ENCODE data around the gene PAPPA.

The PAPPA gene

DNA sequence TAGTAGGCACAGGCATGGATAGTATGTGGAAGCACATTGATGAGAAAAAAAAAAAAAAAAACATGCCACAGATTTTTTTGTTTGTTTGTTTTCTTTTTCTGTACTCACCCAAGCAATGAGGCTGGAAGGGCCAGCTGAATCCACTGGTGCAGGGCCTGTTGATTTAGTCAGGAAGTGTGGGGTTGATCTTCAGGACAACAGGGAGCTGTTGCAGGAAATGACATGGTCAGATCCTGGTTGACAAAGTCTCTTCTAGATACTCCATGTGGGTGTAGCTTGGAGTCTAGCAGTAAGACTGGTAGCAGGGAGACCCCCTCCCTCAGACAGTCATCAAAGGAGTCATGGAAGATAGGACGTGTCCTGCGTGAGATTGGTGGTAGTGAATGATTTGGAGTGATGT is 191.8 kb downstream of the PAPPA start:
- DNase-seq: no peak
- TF ChIP-seq, protein P1, sequence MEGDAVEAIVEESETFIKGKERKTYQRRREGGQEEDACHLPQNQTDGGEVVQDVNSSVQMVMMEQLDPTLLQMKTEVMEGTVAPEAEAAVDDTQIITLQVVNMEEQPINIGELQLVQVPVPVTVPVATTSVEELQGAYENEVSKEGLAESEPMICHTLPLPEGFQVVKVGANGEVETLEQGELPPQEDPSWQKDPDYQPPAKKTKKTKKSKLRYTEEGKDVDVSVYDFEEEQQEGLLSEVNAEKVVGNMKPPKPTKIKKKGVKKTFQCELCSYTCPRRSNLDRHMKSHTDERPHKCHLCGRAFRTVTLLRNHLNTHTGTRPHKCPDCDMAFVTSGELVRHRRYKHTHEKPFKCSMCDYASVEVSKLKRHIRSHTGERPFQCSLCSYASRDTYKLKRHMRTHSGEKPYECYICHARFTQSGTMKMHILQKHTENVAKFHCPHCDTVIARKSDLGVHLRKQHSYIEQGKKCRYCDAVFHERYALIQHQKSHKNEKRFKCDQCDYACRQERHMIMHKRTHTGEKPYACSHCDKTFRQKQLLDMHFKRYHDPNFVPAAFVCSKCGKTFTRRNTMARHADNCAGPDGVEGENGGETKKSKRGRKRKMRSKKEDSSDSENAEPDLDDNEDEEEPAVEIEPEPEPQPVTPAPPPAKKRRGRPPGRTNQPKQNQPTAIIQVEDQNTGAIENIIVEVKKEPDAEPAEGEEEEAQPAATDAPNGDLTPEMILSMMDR (IDR thresholded peaks at IDR 0.05; ENCODE audit: low read depth, low read length, missing control alignments): no peak
- H3K36me3 ChIP-seq (replicated peaks): peaks cover 91% of the 10 kb centered on the region
- no peak overlapping the region for H3K27ac ChIP-seq
- H3K4me3 ChIP-seq (ENCODE audit: low read depth, low read length): no peak overlapping the region
- in situ Hi-C loops (cut with HindIII; ENCODE audit: low pct_ligation_motif_present, low sequenced_read_pairs): no loop called here
- no peaks in the 10 kb centered on the region for H3K27me3 ChIP-seq (replicated peaks)

- TF ChIP-seq, protein P1 (IDR thresholded peaks at IDR 0.05; ENCODE audit: low read depth, low read length, missing control alignments): no peak
- Histone ChIP-seq H3K4me3 (ENCODE audit: low read depth, low read length) (no peak overlapping the region), H3K36me3 (replicated peaks) (peaks cover 91% of the 10 kb centered on the region), H3K27me3 (replicated peaks) (no peaks in the 10 kb centered on the region), H3K27ac (no peak overlapping the region)
- in situ Hi-C loops (cut with HindIII; ENCODE audit: low pct_ligation_motif_present, low sequenced_read_pairs): no loop called here
- DNase-seq: no peak
These were observed 192.2 kb downstream of the PAPPA start for GRCh38 chr9:116345817-116346216.

DNA sequence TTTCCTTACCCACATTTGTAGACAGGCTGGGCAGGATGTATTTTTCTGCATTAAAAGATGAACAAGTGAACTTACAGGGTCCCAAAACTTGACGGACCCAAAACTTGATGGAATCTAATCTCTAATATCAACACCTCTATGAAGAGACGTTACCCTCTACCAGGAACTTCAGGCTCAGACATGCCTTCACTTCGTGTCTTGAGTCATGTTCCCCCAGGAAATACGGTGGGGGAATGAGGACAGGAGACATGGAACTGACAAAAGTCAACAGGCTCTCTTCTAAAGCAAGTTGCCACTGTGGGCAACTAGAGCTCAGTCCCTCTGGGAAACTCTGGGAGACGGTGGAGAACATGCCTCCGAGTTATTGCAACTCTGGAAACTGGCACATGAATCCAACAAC is 196.1 kb downstream of the PAPPA start:
- H3K27me3 ChIP-seq (replicated peaks): no peaks in the 10 kb centered on the region
- DNase-seq: no peak
- no peak overlapping the region for H3K4me3 ChIP-seq (ENCODE audit: low read depth, low read length)
- no peak overlapping the region for H3K27ac ChIP-seq
- in situ Hi-C loops (cut with HindIII; ENCODE audit: low pct_ligation_motif_present, low sequenced_read_pairs): no loop called here
- peaks cover 90% of the 10 kb centered on the region for H3K36me3 ChIP-seq (replicated peaks)
- TF ChIP-seq, protein P1 (IDR thresholded peaks at IDR 0.05; ENCODE audit: low read depth, low read length, missing control alignments): no peak

- H3K4me3 ChIP-seq (ENCODE audit: low read depth, low read length): no peak overlapping the region
- TF ChIP-seq, protein P1 (IDR thresholded peaks at IDR 0.05; ENCODE audit: low read depth, low read length, missing control alignments): no peak
- in situ Hi-C loops (cut with HindIII; ENCODE audit: low pct_ligation_motif_present, low sequenced_read_pairs): no loop called here
- no peaks in the 10 kb centered on the region for H3K27me3 ChIP-seq (replicated peaks)
- H3K27ac ChIP-seq: no peak overlapping the region
- DNase-seq: no peak
- peaks cover 90% of the 10 kb centered on the region for H3K36me3 ChIP-seq (replicated peaks)
These were observed 196.6 kb downstream of the PAPPA start for GRCh38 chr9:116350213-116350612.

GRCh38 chr9:116352958-116353357 is 199.4 kb downstream of the PAPPA start:
- Histone ChIP-seq H3K36me3 (replicated peaks) (peaks cover 93% of the 10 kb centered on the region), H3K27me3 (replicated peaks) (no peaks in the 10 kb centered on the region), H3K27ac (no peak overlapping the region), H3K4me3 (ENCODE audit: low read depth, low read length) (no peak overlapping the region)
- DNase-seq: no peak
- TF ChIP-seq, protein P1 (IDR thresholded peaks at IDR 0.05; ENCODE audit: low read depth, low read length, missing control alignments): no peak
- in situ Hi-C loops (cut with HindIII; ENCODE audit: low pct_ligation_motif_present, low sequenced_read_pairs): no loop called here

- TF ChIP-seq, protein P1 (IDR thresholded peaks at IDR 0.05; ENCODE audit: low read depth, low read length, missing control alignments): no peak
- no peak for DNase-seq
- Histone ChIP-seq H3K27me3 (replicated peaks) (no peaks in the 10 kb centered on the region), H3K4me3 (ENCODE audit: low read depth, low read length) (no peak overlapping the region), H3K36me3 (replicated peaks) (peaks cover 91% of the 10 kb centered on the region), H3K27ac (no peak overlapping the region)
- in situ Hi-C loops (cut with HindIII; ENCODE audit: low pct_ligation_motif_present, low sequenced_read_pairs): no loop called here
These were observed 201.7 kb downstream of the PAPPA start for GRCh38 chr9:116355153-116355921.

Data from brain microvascular endothelial cell (primary cell).